ENCODE results near the gene IGSF21.
A peak's percentile ranks its signal among the peaks of the same experiment; 100 is the strongest.

The IGSF21 gene

GRCh38 chr1:18271336-18271735 lies 163.7 kb downstream of the IGSF21 start:
- no peak for DNase-seq

GRCh38 chr1:18278946-18279345 lies 171.3 kb downstream of the IGSF21 start:
- no peak for DNase-seq

- DNase-seq: no peak
These were observed 171.9 kb downstream of the IGSF21 start for GRCh38 chr1:18279351-18280074.

GRCh38 chr1:18280956-18281355 lies 173.4 kb downstream of the IGSF21 start:
- no peak for DNase-seq

GRCh38 chr1:18282851-18283600 lies 175.4 kb downstream of the IGSF21 start:
- no peak for DNase-seq

GRCh38 chr1:18283601-18284385 lies 176.2 kb downstream of the IGSF21 start:
- DNase-seq: no peak

- no peak for DNase-seq
These were observed 177.4 kb downstream of the IGSF21 start for GRCh38 chr1:18284805-18285537.

- no peak for DNase-seq
These were observed 177.9 kb downstream of the IGSF21 start for GRCh38 chr1:18285538-18285924.

- no peak for DNase-seq
These were observed 181.1 kb downstream of the IGSF21 start for GRCh38 chr1:18288722-18289121.

GRCh38 chr1:18289597-18289996 lies 182.0 kb downstream of the IGSF21 start:
- no peak for DNase-seq

- no peak for DNase-seq
These were observed 183.3 kb downstream of the IGSF21 start for GRCh38 chr1:18290740-18291412.

GRCh38 chr1:18292531-18292930 lies 184.9 kb downstream of the IGSF21 start:
- no peak for DNase-seq

- DNase-seq: no peak
These were observed 185.7 kb downstream of the IGSF21 start for GRCh38 chr1:18293291-18293690.

- DNase-seq: no peak
These were observed 187.0 kb downstream of the IGSF21 start for GRCh38 chr1:18294437-18295176.

- no peak for DNase-seq
These were observed 190.5 kb downstream of the IGSF21 start for GRCh38 chr1:18297896-18298648.

- DNase-seq: peak; percentile 10
These were observed 192.1 kb downstream of the IGSF21 start for GRCh38 chr1:18299441-18300338.

GRCh38 chr1:18300376-18300775 lies 192.8 kb downstream of the IGSF21 start:
- DNase-seq: no peak

GRCh38 chr1:18302788-18303413 lies 195.3 kb downstream of the IGSF21 start:
- no peak for DNase-seq

Measured in CD4-positive, alpha-beta T cell treated with Interleukin-10 for 1 hour (primary cell).